Neural crest cell (in vitro differentiated cells): Measurements from ENCODE around the gene NR4A3. TPM values are rescaled to one million over a fixed set of nuclear protein-coding genes. Genes with fewer than 3 reads are reported as not detected.

Experiments
- DNase-seq: peaks from one replicate; pipeline ENCODE4 v3.0.0; 2021; ENCODE audit warnings: low read depth, mixed read lengths, low spot score
- H3K27ac Mint-ChIP-seq: one replicate; pipeline ENCODE4 v1.8.0; 2021; ENCODE audit warnings: mild to moderate bottlenecking, mixed read lengths; ENCODE audit not compliant: unreplicated experiment
- H3K27me3 Mint-ChIP-seq: 2 replicates; pipeline ENCODE4 v1.8.0; 2021; ENCODE audit warnings: low read depth, mild to moderate bottlenecking, mixed read lengths
- H3K36me3 Mint-ChIP-seq: 2 replicates; pipeline ENCODE4 v1.8.0; 2021; ENCODE audit warnings: low read depth, mild to moderate bottlenecking, mixed read lengths
- H3K4me1 Mint-ChIP-seq: 2 replicates; pipeline ENCODE4 v1.8.0; 2021; ENCODE audit warnings: mixed read lengths
- H3K4me3 Mint-ChIP-seq: one replicate; pipeline ENCODE4 v1.8.0; 2021; ENCODE audit warnings: mild to moderate bottlenecking, mixed read lengths
- H3K9me3 Mint-ChIP-seq: 2 replicates; pipeline ENCODE4 v1.8.0; 2021; ENCODE audit warnings: mixed read lengths
- CTCF ChIP-seq: fragments of 200-600 bp; sonication (generic); conservative IDR thresholded peaks from 2 replicates; pipeline ENCODE4 v1.5.0; 2021; ENCODE audit warnings: antibody characterized with exemption, mild to moderate bottlenecking
- total RNA-seq: library from RNA; stranded (reverse); gene quantifications from 2 replicates; pipeline ENCODE4 v1.2.1, GENCODE V29; 2021

Gene NR4A3
- total RNA-seq, 1 donor from 2014 or later: 0.93 TPM

- no peak for TF ChIP-seq CTCF
- no peak overlapping the region for H3K4me3 Mint-ChIP-seq
- H3K27ac Mint-ChIP-seq: no peak overlapping the region
- DNase-seq: no peak
- no peaks in the 10 kb centered on the region for H3K36me3 Mint-ChIP-seq
- no peaks in the 10 kb centered on the region for H3K4me1 Mint-ChIP-seq
- H3K9me3 Mint-ChIP-seq: no peaks in the 10 kb centered on the region
- H3K27me3 Mint-ChIP-seq: no peaks in the 10 kb centered on the region
These were observed 38.5 kb upstream of the NR4A3 start for GRCh38 chr9:99782962-99783718.

GRCh38 chr9:99783799-99784198 is 37.9 kb upstream of the NR4A3 start:
- no peak for DNase-seq
- no peaks in the 10 kb centered on the region for H3K4me1 Mint-ChIP-seq
- no peak for TF ChIP-seq CTCF
- no peaks in the 10 kb centered on the region for H3K27me3 Mint-ChIP-seq
- no peaks in the 10 kb centered on the region for H3K9me3 Mint-ChIP-seq
- no peak overlapping the region for H3K4me3 Mint-ChIP-seq
- no peak overlapping the region for H3K27ac Mint-ChIP-seq
- H3K36me3 Mint-ChIP-seq: no peaks in the 10 kb centered on the region

- Mint-ChIP-seq H3K27me3 (no peaks in the 10 kb centered on the region), H3K27ac (no peak overlapping the region), H3K9me3 (no peaks in the 10 kb centered on the region), H3K4me1 (no peaks in the 10 kb centered on the region), H3K4me3 (no peak overlapping the region), H3K36me3 (no peaks in the 10 kb centered on the region)
- DNase-seq: no peak
- TF ChIP-seq CTCF: no peak
These were observed 36.6 kb upstream of the NR4A3 start for GRCh38 chr9:99785010-99785590.

GRCh38 chr9:99787556-99787955 is 34.1 kb upstream of the NR4A3 start:
- Mint-ChIP-seq H3K9me3 (peaks cover 3% of the 10 kb centered on the region), H3K4me1 (no peaks in the 10 kb centered on the region), H3K27ac (no peak overlapping the region), H3K27me3 (no peaks in the 10 kb centered on the region), H3K4me3 (no peak overlapping the region), H3K36me3 (no peaks in the 10 kb centered on the region)
- DNase-seq: no peak
- TF ChIP-seq CTCF: no peak

GRCh38 chr9:99793528-99793927 is 28.2 kb upstream of the NR4A3 start:
- Mint-ChIP-seq H3K27ac (no peak overlapping the region), H3K4me1 (peaks cover 5% of the 10 kb centered on the region), H3K4me3 (no peak overlapping the region), H3K27me3 (no peaks in the 10 kb centered on the region), H3K9me3 (peaks cover 3% of the 10 kb centered on the region), H3K36me3 (peaks cover 3% of the 10 kb centered on the region)
- no peak for TF ChIP-seq CTCF
- DNase-seq: no peak
